ENCODE results near the gene ESPNL.

Gene ESPNL

GRCh38 chr2:238125127-238125885 is 25.2 kb downstream of the ESPNL start:
- H3K4me1 ChIP-seq (ENCODE audit: insufficient read depth, insufficient read length) = peaks cover 22% of the 10 kb centered on the region
- TF ChIP-seq YY1 (IDR thresholded peaks at IDR 0.05; ENCODE audit: insufficient read depth, insufficient read length) (no peak), SUZ12 (IDR thresholded peaks at IDR 0.05; ENCODE audit: extremely low read depth, insufficient read depth, insufficient read length) (no peak), ZNF274 (IDR thresholded peaks at IDR 0.05; ENCODE audit: low read depth, low read length) (no peak)
- H3K4me3 ChIP-seq (ENCODE audit: insufficient read length, low read depth) = no peak overlapping the region
- no peaks in the 10 kb centered on the region for H3K27me3 ChIP-seq (ENCODE audit: insufficient read depth, insufficient read length)
- DNase-seq (ENCODE audit: low read depth, low spot score) = no peak
- no peaks in the 10 kb centered on the region for H3K36me3 ChIP-seq (ENCODE audit: insufficient read depth, insufficient read length, low read length)
- H3K9me3 ChIP-seq (ENCODE audit: insufficient read depth, low read length) = no peaks in the 10 kb centered on the region
- no peak overlapping the region for H3K9ac ChIP-seq (ENCODE audit: insufficient read length, low read depth)

- no peak overlapping the region for H3K4me3 ChIP-seq (ENCODE audit: insufficient read length, low read depth)
Observed at GRCh38 chr2:238126338-238126737, 26.2 kb downstream of the ESPNL start.

GRCh38 chr2:238126775-238127164 is 26.6 kb downstream of the ESPNL start:
- Histone ChIP-seq H3K36me3 (ENCODE audit: insufficient read depth, insufficient read length, low read length) (no peaks in the 10 kb centered on the region), H3K27me3 (ENCODE audit: insufficient read depth, insufficient read length) (no peaks in the 10 kb centered on the region), H3K4me1 (ENCODE audit: insufficient read depth, insufficient read length) (peaks cover 18% of the 10 kb centered on the region), H3K9me3 (ENCODE audit: insufficient read depth, low read length) (no peaks in the 10 kb centered on the region), H3K4me3 (ENCODE audit: insufficient read length, low read depth) (no peak overlapping the region), H3K9ac (ENCODE audit: insufficient read length, low read depth) (peak overlapping the region; percentile 78)
- DNase-seq (ENCODE audit: low read depth, low spot score) = no peak
- TF ChIP-seq SUZ12 (IDR thresholded peaks at IDR 0.05; ENCODE audit: extremely low read depth, insufficient read depth, insufficient read length) (no peak), ZNF274 (IDR thresholded peaks at IDR 0.05; ENCODE audit: low read depth, low read length) (no peak)

More at GRCh38 chr2:238126338-238126737, 26.2 kb downstream of the ESPNL start:
- H3K27me3 ChIP-seq (ENCODE audit: insufficient read depth, insufficient read length) = no peaks in the 10 kb centered on the region
- no peaks in the 10 kb centered on the region for H3K9me3 ChIP-seq (ENCODE audit: insufficient read depth, low read length)
- TF ChIP-seq ZNF274 (IDR thresholded peaks at IDR 0.05; ENCODE audit: low read depth, low read length) = no peak
- no peak for TF ChIP-seq YY1 (IDR thresholded peaks at IDR 0.05; ENCODE audit: insufficient read depth, insufficient read length)
- no peaks in the 10 kb centered on the region for H3K36me3 ChIP-seq (ENCODE audit: insufficient read depth, insufficient read length, low read length)
- H3K4me1 ChIP-seq (ENCODE audit: insufficient read depth, insufficient read length) = peaks cover 18% of the 10 kb centered on the region
- no peak for DNase-seq (ENCODE audit: low read depth, low spot score)
- H3K9ac ChIP-seq (ENCODE audit: insufficient read length, low read depth) = no peak overlapping the region

GRCh38 chr2:238127165-238128060 is 27.3 kb downstream of the ESPNL start:
- Histone ChIP-seq H3K27me3 (ENCODE audit: insufficient read depth, insufficient read length) (no peaks in the 10 kb centered on the region), H3K9ac (ENCODE audit: insufficient read length, low read depth) (peak overlapping the region; percentile 78), H3K4me3 (ENCODE audit: insufficient read length, low read depth) (no peak overlapping the region), H3K4me1 (ENCODE audit: insufficient read depth, insufficient read length) (peaks cover 18% of the 10 kb centered on the region), H3K9me3 (ENCODE audit: insufficient read depth, low read length) (no peaks in the 10 kb centered on the region), H3K36me3 (ENCODE audit: insufficient read depth, insufficient read length, low read length) (no peaks in the 10 kb centered on the region)
- no peak for DNase-seq (ENCODE audit: low read depth, low spot score)
- TF ChIP-seq SUZ12 (IDR thresholded peaks at IDR 0.05; ENCODE audit: extremely low read depth, insufficient read depth, insufficient read length) (no peak), ZNF274 (IDR thresholded peaks at IDR 0.05; ENCODE audit: low read depth, low read length) (no peak), YY1 (IDR thresholded peaks at IDR 0.05; ENCODE audit: insufficient read depth, insufficient read length) (no peak)

GRCh38 chr2:238128061-238128440 is 27.9 kb downstream of the ESPNL start:
- Histone ChIP-seq H3K27me3 (ENCODE audit: insufficient read depth, insufficient read length) (no peaks in the 10 kb centered on the region), H3K9me3 (ENCODE audit: insufficient read depth, low read length) (no peaks in the 10 kb centered on the region), H3K4me3 (ENCODE audit: insufficient read length, low read depth) (no peak overlapping the region), H3K4me1 (ENCODE audit: insufficient read depth, insufficient read length) (peaks cover 18% of the 10 kb centered on the region), H3K36me3 (ENCODE audit: insufficient read depth, insufficient read length, low read length) (no peaks in the 10 kb centered on the region), H3K9ac (ENCODE audit: insufficient read length, low read depth) (peak overlapping the region; percentile 59)
- no peak for DNase-seq (ENCODE audit: low read depth, low spot score)
- no peak for TF ChIP-seq SUZ12 (IDR thresholded peaks at IDR 0.05; ENCODE audit: extremely low read depth, insufficient read depth, insufficient read length)
- no peak for TF ChIP-seq ZNF274 (IDR thresholded peaks at IDR 0.05; ENCODE audit: low read depth, low read length)
- no peak for TF ChIP-seq YY1 (IDR thresholded peaks at IDR 0.05; ENCODE audit: insufficient read depth, insufficient read length)

- DNase-seq (ENCODE audit: low read depth, low spot score) = no peak
- no peaks in the 10 kb centered on the region for H3K36me3 ChIP-seq (ENCODE audit: insufficient read depth, insufficient read length, low read length)
- no peaks in the 10 kb centered on the region for H3K9me3 ChIP-seq (ENCODE audit: insufficient read depth, low read length)
- H3K4me3 ChIP-seq (ENCODE audit: insufficient read length, low read depth) = no peak overlapping the region
- TF ChIP-seq ZNF274 (IDR thresholded peaks at IDR 0.05; ENCODE audit: low read depth, low read length) (no peak), YY1 (IDR thresholded peaks at IDR 0.05; ENCODE audit: insufficient read depth, insufficient read length) (no peak), SUZ12 (IDR thresholded peaks at IDR 0.05; ENCODE audit: extremely low read depth, insufficient read depth, insufficient read length) (no peak)
- no peaks in the 10 kb centered on the region for H3K27me3 ChIP-seq (ENCODE audit: insufficient read depth, insufficient read length)
- H3K4me1 ChIP-seq (ENCODE audit: insufficient read depth, insufficient read length) = peaks cover 18% of the 10 kb centered on the region
- H3K9ac ChIP-seq (ENCODE audit: insufficient read length, low read depth) = no peak overlapping the region
Observed at GRCh38 chr2:238128534-238129001, 28.4 kb downstream of the ESPNL start.

Measured in NT2/D1 (cell line).